Fibroblast of skin of left quadriceps (primary cell): ENCODE measurements around the gene MRGPRD.

Source experiments
- DNase-seq, 2 experiments: peaks; one replicate each; pipeline ENCODE4 v3.0.0-alpha.2; 2013; ENCODE audit warnings: low read depth in 2 of 2

Gene MRGPRD, protein sequence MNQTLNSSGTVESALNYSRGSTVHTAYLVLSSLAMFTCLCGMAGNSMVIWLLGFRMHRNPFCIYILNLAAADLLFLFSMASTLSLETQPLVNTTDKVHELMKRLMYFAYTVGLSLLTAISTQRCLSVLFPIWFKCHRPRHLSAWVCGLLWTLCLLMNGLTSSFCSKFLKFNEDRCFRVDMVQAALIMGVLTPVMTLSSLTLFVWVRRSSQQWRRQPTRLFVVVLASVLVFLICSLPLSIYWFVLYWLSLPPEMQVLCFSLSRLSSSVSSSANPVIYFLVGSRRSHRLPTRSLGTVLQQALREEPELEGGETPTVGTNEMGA

DNA sequence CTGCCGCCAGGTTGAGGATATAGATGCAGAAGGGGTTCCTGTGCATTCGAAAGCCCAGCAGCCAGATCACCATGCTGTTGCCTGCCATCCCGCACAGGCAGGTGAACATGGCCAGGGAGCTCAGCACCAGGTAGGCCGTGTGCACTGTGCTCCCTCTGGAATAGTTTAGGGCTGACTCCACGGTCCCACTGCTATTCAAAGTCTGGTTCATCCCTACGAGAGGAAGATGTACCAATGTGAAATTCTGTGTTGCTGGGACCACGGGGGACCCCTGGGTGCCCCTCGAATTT is at the start of gene MRGPRD:
Gene MRGPRD (minus strand): TSS at position 211 of the 290 bp plus-strand sequence. CDS start 0 bp downstream, at position 211.
- no peak for DNase-seq

DNA sequence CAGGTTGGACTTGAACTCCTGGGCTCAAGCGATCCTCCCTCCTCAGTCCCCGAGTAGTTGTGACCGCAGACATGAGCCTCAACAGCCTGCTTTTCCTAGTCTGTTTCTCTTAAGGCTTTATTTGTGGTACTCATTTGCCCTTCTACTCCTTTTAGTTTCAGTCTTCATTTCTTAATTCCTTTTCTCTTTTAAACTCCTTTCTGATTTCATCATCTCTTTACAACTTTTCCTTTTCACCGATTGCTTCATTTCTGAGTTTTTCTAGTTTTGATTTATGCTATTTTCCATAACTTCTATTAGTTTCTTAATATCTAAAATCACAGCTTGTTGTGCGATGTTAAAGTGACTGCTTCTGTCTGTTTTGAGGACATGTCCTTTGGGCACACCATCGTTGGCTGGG is 49.5 kb upstream of the MRGPRD start:
- no peak for DNase-seq

DNA sequence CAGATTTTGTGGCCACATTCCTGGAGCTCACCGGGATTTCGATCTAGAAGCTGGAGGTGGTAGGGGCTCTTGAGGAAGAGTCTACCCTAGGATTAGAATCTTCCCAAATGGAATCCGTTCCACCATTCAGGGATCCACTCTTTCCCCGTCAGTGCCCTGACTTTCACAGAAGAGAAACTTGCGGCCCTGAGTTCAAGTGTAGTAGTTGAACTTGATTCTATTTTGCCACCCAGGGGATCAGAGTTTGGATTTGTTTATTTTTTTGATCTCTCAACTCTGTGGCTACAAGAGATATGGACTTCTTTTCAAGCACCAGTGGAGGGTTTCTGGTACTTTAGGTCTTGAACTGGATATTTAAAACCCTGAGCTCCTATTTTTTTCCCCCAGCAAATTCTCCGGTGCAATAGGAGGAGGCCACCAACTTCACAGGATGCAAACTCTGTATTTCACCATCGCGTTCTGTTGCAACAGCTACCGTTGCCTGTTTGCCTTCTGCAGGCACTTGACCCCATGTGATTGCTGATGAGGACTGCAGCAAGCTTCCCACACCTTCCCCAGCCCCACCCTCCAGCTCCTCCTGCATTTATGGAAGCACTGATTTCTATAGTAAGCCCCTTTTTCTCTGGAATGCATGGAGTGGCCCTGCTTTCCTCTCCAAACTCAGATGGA is 47.1 kb upstream of the MRGPRD start:
- DNase-seq: no peak

DNA sequence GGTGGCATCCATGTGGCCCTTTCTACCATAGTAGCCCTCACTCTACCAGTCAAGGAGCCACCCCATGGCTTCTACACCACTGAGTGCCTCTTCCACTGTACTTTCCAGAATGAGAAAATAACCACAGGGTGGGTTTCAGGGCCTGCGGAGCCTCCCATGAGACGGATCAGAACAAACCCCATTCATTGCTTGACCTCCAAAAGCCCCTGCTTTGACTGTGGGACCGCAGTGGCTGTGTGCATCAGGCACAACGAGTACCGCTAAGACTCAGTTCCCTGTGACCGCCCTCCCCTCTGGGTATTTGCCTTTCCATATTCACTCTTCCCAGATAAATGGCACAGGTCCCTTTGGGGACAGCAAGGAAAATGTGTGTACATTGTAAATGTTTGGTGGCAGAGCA is 43.7 kb upstream of the MRGPRD start:
- no peak for DNase-seq

DNA sequence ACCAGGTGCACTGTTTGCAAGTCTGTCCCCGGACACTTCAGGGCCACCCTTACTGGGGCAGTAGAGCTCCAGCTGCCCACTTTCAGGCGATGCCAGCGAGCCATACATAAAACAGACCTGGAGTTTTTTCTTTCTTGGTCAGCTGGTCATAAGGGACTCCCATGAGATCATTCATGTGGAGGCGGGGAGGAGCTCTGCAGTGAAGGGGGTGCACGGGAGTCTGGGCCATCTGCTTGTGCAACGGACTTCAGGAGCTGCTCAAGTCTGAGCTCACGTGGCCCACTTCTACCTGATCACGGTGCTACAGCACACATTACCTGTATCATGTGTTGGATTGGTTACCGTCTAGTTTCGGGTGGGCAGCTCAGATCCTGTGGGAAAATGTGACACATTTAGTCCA is 41.5 kb upstream of the MRGPRD start:
- DNase-seq: no peak

DNA sequence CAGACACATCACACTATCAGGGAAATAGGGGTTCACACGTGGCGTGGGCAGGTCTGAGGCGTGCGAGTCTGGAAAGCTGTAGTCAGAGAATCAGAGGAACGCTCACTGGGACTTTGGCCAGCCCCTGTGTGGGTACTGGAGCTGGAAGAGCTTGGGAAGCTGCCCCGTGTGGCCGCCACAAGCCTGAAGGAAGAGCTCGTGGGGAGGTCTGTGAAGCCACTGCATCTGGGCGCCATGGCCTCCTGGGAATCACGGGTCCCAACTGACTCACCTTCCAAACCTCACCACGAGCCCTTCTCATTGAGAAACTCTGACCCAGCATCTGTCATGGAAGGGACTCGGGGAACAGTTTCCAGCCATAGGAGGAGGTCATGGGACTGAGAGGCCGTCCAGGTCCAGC is 38.1 kb upstream of the MRGPRD start:
- DNase-seq: no peak

DNA sequence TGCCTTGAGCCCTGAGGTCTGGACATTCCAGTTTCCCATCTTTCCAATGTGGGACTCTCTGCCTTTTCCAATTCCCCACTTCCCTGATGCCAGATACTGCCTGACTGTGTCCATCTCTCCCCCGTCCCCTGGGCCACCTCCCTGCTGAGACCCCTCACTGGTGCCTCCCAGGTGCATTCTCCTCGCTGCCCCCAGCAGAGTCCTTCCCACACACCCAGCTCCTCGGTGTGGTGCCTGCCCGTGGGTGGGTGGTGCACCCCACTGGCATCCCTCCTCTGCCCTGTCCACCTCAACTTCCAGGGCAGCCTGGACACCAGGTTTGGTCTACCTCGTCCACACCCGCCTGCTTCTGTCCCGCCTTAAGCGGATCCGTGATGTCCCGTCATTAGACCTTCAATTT is 37.2 kb upstream of the MRGPRD start:
- DNase-seq: no peak

DNA sequence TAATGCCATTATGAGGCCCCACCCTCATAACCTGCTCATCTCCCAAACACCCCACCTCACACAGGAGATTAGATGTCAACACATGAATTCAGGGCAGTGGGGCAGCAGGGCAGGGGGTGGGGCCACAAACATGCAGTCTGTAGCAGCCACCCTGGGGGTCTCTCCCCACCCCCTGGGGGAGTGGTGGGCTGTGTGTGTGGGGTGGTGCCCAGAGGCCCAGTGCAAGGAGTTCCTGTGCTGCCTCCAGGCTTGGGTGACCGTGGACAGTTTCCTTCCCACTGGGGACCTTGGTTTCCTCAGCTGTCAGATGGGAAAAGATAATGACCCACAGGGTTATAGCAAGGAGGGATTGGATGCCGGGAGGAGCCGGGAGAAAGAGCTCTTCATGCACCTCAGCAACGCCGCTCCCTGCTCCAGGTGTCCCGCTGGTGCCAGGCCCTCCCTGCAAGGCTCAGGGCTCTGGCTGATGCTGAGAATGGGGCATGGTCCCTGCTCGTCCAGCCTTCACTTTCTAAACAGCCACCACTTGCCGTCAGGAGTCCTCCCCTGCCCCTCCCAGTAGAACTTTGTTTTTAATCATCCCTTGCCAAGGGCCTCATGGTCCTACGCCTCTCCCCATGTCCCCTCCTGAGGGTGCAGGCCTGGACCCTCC is 34.2 kb upstream of the MRGPRD start:
- no peak for DNase-seq

DNA sequence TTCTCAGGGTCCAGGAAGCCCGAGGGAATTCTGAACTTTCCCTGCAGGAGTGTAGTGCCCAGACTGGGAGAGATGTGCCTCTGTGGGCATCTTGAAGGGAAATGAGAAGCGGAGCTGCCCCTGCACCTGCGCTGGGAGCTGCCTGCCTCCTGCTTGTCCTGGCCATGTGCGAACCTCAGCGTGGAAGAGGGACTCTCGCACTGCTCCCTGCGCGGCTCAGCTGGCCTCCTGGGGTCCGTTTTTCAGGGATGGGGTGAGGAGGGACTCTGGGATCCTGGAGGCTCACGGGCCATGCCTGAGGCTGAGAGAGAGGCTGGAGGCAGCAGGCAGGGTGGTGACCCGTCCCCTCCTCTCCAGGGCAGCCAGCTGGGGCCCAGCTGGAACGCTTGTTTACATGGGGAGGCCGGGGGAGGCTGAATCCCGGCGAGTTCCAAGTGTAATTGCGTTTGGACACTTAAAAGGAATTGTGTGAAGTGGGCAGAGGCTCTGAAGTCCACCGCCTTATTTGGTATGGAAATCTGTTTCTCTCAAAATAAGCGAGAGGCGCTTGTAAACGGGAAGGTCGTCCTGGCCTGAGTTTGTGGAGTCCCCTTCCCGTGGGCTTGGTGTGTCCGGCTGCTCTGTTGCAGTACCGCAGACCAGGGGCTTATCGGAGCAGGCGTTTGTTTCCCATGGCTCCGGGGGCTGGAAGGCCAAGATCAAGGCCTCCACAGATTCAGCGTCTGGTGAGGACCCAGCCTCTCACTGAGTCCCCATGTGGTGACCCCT is 33.5 kb upstream of the MRGPRD start:
- DNase-seq: no peak

DNA sequence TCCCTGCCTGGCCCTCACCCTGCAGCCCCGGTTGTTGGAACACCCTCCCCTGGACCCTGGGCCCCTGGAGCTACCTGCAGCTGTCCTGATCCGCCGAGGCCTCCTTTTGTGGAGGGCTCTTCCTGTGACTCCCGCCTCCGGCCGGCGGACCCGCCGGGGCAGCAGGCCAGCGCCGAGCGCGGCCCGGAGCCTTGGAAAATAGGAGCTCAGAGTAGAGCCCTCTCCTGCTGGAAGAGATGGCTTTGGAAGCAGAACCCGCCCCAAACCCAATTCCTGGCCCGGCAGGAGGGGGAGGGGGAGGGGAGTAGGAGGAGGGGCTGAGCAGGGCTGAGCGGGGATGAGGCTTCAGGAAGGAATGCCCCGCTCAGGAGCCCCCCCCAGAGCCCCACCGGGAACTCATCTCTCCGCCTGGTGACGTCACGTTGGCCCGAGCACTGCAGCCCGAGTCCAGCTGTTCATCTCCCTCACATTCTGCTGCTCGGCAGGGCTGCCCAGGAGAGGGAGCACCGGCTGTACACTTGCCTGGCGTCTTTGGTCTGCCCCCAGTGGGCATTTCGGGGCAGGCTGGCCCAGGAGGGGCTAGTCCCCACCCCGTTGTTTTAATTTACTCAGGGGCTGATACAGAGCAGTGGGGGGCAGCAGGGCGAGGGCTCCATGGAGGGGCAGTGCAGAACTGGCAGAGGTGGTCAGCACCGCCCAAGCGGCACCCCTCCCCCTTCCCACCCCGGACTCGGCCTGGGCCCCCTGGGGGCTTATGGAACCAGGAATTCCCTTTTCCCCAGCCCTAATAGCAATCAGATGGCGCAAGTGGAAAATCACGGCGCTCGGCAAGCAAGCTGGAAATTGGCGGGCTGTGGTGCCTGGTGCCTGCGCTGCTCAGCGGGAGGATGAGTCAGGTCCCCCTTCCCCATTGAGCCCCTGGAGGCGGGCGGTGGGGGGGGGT is 32.5 kb upstream of the MRGPRD start, which contains the start of gene MRGPRF:
Gene MRGPRF (minus strand): TSS at position 238 of the 943 bp plus-strand sequence. CDS start 3,345 bp downstream, outside the sequence.
- DNase-seq: peak; percentile 82 to 83

DNA sequence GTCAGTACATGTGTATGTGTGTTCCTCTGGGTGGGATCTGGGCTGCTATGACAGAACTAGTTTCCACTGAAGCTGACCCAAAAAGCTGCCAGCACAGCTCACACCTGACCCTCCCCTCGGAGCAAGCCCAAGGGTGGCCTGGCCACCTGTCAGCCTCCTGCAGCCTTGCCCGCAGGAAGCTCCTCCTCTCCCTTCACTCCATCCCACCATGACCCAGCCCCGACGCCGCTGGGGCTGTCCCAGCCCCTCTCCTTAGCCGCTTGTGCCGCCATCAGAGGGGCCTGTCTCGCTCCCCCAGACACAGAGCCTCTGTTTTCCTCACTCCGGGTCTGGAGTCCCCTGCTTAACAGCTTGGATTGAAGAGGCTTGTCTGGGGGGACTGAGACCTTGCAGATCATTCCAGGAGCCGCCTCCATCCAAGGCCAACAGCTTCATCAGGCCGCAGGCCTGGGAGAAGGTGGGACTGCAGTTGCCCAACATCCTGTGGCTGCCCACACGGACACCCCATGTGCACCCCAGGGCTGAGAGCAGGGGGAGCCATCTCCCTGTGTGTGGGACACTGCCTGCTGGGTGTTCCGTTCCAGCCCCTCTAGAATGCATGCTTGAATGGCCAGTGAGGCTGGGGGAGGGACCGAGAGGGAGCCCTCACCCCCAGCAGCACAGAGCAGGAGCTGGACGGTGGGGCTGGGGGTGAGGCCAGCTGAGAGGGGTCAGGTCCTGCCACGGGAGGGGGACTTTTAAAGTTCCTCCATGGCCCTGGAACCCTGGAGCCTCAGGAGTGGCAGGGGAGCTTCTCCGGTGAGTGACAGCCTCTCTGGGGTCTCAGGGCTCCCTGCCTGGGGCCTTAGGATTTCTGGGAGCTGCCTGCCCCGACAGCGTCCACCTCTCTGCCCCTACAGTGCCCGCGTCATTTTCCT is 31.6 kb upstream of the MRGPRD start:
- no peak for DNase-seq

DNA sequence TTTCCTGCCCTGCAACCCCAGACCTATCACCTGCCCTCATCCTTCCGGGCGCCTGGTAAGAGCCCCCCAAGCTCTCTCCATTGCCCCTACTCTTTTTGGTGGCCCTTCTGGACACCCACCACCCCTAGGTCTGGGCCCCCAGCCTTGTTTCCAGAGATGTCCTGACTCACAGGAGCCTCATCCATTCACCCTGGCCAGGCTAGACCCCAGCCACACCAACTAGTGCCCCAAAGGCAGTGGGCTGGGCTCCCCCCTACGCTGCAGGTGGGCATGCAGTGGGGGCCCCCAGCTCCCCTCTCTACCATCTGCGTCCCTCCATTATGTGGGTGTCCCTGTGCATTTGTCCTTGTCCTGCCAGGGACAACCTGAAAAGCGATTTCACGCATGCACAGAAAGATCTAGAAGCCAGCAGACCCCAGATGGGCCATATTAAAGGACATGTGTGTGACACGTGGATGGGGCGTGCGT is 30.9 kb upstream of the MRGPRD start:
- no peak for DNase-seq

DNA sequence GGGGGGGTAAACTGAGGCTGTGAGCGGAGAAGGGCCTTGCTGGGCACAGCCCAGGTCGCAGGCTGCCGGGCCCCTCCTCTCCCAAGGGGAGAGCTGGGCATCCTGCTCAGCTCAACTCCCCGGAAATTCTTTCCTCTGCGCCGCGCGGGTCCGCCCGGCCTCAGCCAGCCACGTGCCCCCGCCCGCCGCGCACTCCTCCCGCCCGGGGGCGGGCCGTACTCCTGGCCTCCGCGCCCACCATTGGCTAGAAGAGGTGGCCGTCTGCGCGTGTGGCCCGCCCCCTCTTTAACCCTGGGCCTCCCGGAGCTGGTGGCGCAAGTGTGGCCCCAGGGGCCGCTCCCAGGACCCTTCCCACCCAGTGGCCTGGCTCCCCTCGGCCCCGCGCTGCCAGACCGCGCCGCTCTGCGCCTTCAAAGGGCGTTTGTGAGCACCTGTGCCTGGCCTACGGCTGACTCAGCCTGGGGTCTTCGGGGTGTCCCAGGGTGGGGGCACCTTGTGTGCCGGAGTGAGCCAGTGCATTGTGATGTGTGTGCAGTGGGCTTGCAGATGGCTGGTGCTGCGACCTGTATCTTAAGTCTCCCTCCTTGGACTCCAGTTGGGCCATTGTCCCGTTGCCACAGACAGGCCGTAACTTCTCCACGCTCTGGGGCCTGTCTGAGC is 30.3 kb upstream of the MRGPRD start:
- DNase-seq: peak; percentile 62 to 66

DNA sequence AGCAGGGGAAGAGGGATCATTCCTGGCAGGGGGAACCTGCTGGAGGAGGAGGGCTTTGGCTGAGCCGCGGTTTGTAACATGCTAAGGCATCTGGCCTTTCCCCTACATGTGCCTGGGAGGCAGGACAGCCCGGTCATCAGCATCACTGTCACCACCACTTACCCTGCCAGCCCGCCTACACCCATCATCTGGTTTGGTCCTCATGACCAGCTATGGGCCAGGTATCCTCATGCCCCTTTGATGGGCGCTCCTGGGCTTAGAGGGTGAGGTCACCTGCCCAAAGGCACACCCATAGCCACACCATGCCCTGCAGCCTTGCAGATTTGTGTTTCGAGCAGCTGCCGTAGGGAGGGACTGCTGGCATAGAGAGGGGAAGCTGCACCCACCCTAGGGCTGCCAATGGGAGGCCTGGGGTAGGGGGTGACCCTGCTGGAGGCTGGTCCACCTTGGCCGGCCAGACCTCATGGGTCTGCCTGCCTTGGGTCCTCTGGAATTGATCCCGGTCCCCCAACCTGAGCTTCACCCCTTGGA is 29.6 kb upstream of the MRGPRD start:
- DNase-seq: no peak

DNA sequence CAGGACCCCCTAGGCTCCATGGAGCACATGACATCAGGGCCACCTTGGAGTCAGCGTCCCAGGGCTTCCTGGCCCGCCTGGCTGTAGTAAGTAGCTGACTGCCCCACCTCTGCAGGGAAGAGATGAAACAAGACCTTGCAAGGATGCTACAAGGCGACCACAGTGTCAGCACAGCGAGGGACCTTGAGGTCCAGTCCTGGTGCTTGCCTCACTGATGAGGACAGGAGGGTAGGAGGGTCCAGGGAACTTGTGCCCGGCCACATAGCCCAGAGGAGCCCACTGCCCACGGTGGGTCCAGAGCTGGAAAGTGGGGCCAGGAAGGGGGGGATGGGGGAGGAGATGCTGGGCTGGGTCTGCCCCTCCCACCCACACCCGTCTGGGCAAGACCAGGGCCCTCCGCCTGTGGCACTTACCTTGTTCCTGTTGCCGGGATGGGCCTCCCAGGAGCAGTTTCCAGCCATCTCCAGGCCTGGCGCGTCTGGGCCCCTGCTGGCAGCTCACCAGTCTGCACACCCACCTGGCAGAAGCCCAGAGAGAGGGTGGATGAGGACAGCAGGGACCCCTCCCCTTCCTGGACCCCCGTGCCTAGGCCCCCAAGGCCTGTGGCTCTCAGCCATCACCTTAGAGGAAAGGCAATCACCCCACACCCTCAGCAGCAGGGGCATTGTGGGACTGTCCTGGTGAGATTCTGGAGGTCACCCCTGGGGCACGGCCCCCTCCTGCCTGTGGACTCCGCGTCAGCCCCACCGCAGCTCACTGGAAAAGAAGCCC is 28.8 kb upstream of the MRGPRD start:
- DNase-seq: no peak

DNA sequence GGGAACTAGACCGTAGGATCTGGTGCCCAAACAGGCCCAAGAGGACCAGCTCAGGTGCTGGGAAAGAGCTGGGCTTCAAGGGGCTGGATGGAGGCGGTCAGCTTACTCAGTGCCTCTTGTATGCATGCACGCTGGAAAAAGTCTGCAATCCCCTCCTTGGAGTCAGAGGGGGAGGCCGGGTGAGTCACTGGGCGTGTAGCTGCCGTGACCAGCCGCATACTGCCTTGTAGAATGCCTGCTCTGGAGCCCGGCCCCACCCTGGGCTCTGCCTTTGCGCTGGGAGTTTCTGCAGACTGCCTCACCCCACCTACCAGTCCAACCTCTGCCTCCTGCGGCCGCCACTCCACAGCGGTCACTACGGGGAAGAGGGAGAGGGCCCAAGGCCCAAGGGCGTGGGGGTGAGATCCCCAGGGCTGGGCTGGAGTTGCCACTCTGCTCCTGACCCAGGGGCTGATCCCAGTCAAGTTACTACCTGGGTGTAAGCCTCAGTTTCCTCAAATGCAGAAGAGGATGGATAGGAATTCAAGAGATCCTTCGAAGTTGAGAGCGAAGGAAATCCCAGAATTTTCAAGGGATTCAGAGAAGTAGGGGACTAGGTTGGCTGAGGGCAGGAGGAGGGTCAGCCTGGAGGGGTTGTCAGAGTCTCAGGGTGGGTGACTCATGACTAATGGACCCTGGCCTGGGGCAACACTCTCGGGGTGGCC is 28.1 kb upstream of the MRGPRD start:
- peak; percentile 77 to 79 for DNase-seq

DNA sequence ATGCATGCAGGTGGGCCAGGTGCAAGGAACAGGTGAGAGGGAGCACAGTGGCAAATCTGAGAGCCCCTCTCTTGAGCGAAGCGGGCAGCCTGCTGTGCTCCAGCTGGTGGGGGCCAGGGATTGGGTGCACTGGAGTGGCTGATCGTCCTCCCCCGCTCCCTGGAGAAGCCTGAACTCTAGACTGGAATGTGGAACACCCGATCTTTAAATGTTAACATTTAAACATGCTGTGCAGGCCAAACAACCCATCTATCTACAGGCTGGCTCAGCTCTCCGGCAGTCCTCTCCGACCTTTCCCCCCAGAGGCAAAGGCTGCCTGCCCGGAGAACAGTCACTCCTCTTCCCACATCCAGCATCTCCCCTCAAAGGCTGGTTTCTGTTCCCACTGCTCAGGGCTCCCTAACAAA is 27.2 kb upstream of the MRGPRD start:
- no peak for DNase-seq

DNA sequence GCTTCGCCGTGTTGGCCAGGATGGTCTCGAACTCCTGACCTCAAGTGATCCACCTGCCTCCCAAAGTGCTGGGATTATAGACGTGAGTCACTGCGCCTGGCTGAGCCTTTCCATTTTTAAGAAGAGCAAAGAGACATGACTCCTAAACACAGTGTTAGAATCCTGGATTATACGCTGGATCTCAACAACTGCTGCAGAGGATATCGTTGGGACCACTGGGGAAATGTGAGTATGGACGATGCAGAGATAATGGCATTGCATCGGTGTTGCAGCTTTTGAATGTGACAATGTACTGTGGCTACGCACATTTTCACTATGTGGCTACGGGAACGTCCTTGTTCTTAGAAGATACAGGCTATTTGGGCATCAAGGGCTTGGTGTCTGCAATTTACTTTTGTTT is 26.0 kb upstream of the MRGPRD start:
- DNase-seq: no peak
